ENCODE measurements around the gene LCTL. TPM values are rescaled to one million over a fixed set of nuclear protein-coding genes. Genes with fewer than 3 reads are reported as not detected.
A peak's percentile ranks its signal among the peaks of the same experiment; 100 is the strongest.

The LCTL gene
- total RNA-seq, 1 donor from 2014 or later: not detected

DNA sequence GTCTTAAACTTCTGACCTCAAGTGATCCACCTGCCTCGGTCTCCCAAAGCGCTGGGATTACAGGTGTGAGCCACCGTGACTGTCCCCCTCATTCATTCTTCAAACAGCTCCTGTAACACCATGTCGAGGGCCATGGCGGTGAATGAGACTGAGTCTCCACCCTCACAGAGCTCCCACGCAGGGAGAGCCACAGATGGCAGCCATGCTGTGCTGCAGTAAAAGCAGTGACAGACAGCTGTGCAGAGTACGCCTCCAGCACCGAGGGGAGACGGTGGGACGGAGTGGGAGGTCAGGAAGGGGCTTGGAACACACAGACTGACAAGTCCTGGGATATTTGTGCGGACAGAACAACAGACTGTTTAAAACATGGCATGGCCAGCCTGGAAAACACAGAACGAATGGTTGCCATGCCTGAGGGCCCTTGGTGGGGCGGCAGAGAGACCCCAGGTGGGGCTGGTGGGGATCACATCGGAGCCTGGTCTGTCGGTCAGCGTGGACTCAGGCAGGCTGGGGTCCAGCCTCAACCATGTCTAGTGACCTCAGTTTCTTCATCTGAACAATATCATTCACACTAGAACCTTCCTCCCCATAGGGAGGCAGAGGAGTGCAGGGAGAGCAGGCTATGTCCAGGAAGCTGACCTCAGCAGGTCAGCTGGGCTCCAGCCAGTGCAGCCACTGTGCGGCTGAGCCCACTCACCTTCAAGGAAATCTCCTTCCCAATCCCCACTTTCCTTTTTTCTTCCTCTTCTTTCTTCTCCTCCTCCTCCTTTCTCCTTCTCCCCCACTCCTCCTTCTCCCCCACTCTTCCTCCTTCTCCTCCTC lies 20.6 kb upstream of the LCTL start:
- intact Hi-C loops (cut with micrococcal nuclease): no loop called here
- TF ChIP-seq, protein P1, sequence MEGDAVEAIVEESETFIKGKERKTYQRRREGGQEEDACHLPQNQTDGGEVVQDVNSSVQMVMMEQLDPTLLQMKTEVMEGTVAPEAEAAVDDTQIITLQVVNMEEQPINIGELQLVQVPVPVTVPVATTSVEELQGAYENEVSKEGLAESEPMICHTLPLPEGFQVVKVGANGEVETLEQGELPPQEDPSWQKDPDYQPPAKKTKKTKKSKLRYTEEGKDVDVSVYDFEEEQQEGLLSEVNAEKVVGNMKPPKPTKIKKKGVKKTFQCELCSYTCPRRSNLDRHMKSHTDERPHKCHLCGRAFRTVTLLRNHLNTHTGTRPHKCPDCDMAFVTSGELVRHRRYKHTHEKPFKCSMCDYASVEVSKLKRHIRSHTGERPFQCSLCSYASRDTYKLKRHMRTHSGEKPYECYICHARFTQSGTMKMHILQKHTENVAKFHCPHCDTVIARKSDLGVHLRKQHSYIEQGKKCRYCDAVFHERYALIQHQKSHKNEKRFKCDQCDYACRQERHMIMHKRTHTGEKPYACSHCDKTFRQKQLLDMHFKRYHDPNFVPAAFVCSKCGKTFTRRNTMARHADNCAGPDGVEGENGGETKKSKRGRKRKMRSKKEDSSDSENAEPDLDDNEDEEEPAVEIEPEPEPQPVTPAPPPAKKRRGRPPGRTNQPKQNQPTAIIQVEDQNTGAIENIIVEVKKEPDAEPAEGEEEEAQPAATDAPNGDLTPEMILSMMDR (IDR thresholded peaks at IDR 0.05; ENCODE audit: borderline replicate concordance): no peak
- Histone ChIP-seq H3K27me3 (ENCODE audit: low read depth) (peaks cover 5% of the 10 kb centered on the region), H3K36me3 (no peaks in the 10 kb centered on the region), H3K27ac (replicated peaks) (no peak overlapping the region), H3K4me3 (no peak overlapping the region), H3K9me3 (replicated peaks) (no peaks in the 10 kb centered on the region), H3K4me1 (peaks cover 16% of the 10 kb centered on the region)
- DNase-seq: no peak

DNA sequence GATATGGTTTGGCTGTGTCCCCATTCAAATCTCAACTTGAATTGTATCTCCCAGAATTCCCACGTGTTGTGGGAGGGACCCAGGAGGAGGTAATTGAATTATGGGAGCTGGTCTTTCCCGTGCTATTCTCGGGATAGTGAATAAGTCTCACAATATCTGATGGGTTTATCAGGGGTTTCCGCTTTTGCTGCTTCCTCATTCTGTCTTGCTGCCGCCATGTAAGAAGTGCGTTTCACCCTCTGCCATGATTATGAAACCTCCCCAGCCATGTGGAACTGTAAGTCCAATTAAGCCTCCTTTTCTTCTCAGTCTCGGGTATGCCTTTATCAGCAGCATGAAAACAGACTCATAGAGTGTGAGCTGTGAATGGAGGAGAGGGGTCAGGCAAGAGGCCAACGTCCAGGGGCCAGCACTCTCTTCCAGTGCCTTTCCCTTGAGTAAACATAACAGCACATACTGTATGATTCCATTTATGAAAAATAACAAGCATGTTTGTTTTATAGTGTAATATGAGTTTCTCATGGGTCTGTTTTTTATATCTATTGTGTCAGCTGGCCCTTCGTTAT lies 16.3 kb upstream of the LCTL start:
- Histone ChIP-seq H3K9me3 (replicated peaks) (no peaks in the 10 kb centered on the region), H3K4me3 (no peak overlapping the region), H3K27me3 (ENCODE audit: low read depth) (peaks cover 5% of the 10 kb centered on the region), H3K27ac (replicated peaks) (peak overlapping the region; percentile 36), H3K4me1 (peaks cover 14% of the 10 kb centered on the region), H3K36me3 (no peaks in the 10 kb centered on the region)
- no peak for DNase-seq
- TF ChIP-seq, protein P1 (IDR thresholded peaks at IDR 0.05; ENCODE audit: borderline replicate concordance): no peak
- intact Hi-C loops (cut with micrococcal nuclease): no loop called here

DNA sequence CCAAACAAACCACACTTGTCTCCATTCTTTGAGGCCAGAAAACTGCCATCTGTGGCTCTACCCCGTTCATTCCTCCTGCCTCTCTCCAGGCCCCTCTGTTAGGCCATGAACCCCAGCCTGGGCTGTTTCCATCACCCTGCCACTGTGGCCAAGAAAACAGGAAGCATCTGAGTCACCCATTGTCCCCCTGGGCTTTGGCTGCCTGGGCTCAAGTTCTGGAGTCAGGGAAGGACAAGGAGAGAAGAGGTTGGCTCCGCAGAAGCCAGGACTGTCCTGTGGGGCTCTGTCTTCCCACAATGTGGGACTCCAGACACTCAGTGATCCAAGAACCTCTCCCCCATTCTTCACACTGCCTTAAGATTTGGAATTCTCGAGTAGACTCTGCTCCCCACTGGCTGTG lies 14.8 kb upstream of the LCTL start:
- TF ChIP-seq, protein P1 (IDR thresholded peaks at IDR 0.05; ENCODE audit: borderline replicate concordance): no peak
- no peaks in the 10 kb centered on the region for H3K27me3 ChIP-seq (ENCODE audit: low read depth)
- intact Hi-C loops (cut with micrococcal nuclease): no loop called here
- peak; percentile 55 for DNase-seq
- no peaks in the 10 kb centered on the region for H3K9me3 ChIP-seq (replicated peaks)
- peaks cover 14% of the 10 kb centered on the region for H3K4me1 ChIP-seq
- no peak overlapping the region for H3K4me3 ChIP-seq
- peak overlapping the region; percentile 2 for H3K27ac ChIP-seq (replicated peaks)
- no peaks in the 10 kb centered on the region for H3K36me3 ChIP-seq

DNA sequence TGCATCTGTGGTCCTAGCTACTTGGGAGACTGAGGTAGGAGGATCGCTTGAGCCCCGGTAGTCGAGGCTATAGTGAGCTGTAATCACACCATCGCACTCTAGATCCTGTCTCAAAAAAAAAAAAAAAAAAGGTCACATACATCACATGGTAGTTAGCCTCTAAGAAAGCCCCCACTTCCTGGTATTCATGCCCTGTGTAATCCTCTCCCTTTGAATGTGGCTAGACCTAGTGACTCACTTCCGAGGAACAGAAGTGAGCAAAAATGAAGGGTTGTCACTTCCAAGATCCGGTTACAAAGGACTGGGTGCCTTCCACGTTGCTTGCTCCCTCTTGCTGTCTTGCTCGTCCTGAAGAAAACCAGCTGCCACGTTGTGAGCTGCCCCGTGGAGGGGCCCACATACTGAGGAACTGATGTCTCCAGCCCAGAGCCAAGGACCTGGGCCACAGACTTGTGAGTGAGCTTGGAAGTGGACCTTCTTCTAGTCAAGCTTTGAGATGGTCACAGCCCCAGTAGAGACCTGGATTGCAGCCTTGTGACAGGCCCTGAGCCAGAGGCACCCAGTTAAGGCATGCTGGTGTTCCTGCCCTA lies 12.6 kb upstream of the LCTL start:
- no peak for DNase-seq
- no peak overlapping the region for H3K4me3 ChIP-seq
- no peaks in the 10 kb centered on the region for H3K36me3 ChIP-seq
- H3K9me3 ChIP-seq (replicated peaks): no peaks in the 10 kb centered on the region
- intact Hi-C loops (cut with micrococcal nuclease): no loop called here
- H3K27ac ChIP-seq (replicated peaks): peak overlapping the region; percentile 4
- TF ChIP-seq, protein P1 (IDR thresholded peaks at IDR 0.05; ENCODE audit: borderline replicate concordance): no peak
- H3K4me1 ChIP-seq: peaks cover 26% of the 10 kb centered on the region
- no peaks in the 10 kb centered on the region for H3K27me3 ChIP-seq (ENCODE audit: low read depth)

DNA sequence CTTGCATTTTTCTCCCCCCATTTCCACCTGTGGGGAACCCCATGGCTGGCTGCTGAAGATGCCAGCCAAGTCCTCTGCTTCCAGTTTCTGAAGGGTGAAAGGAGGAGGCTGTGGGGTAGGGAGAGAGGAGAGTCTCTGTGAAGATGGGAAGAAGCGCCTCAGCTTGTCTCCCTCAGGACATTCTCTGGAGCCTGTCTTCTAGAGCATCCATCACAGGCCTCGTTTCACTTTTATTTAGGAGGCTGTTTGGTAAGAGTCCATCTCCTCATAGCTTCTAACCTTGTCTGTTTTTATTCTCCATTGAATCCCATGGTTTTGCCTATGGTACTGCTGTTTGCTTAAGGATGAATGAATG lies 8.8 kb upstream of the LCTL start:
- H3K4me3 ChIP-seq: no peak overlapping the region
- no peaks in the 10 kb centered on the region for H3K36me3 ChIP-seq
- no peaks in the 10 kb centered on the region for H3K9me3 ChIP-seq (replicated peaks)
- DNase-seq: no peak
- TF ChIP-seq, protein P1 (IDR thresholded peaks at IDR 0.05; ENCODE audit: borderline replicate concordance): no peak
- intact Hi-C loops (cut with micrococcal nuclease): no loop called here
- peaks cover 14% of the 10 kb centered on the region for H3K4me1 ChIP-seq
- no peaks in the 10 kb centered on the region for H3K27me3 ChIP-seq (ENCODE audit: low read depth)
- no peak overlapping the region for H3K27ac ChIP-seq (replicated peaks)
